Activated T-helper 9 cell treated with anti-CD3 and anti-CD28 coated beads, Interleukin-2, amount 50 U/mL, for 16 hours (primary cell): ENCODE data around the gene ARF1.

Experiments
- DNase-seq: peaks from one replicate; pipeline ENCODE4 v3.0.0-alpha.2; 2020; ENCODE audit warnings: low read depth

The ARF1 gene

DNA sequence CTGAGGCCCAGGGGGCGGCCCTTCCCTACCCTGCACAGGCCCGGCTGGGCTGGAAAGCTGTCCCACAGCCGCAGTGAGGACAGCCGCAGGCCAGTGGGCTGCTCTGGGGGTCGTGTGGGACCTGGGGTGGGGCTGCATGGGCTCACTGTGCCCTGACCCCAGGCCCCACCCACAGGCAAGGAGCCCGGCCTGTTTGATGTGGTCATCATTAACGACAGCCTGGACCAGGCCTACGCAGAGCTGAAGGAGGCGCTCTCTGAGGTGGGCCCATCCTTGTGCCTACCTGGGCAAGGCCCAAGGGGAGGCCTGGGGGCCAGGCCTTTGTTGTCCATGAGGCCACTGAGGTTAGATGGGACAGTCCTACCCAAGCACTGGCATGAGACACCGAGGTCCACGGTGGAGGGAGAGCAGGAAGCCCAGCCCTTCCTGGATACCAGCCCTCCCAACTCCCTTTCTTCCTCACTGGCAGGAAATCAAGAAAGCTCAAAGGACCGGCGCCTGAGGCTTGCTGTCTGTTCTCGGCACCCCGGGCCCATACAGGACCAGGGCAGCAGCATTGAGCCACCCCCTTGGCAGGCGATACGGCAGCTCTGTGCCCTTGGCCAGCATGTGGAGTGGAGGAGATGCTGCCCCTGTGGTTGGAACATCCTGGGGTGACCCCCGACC lies 65.8 kb downstream of the ARF1 start:
- DNase-seq, result no peak
